ENCODE data around the gene IL1RL1.

IL1RL1 gene

DNA sequence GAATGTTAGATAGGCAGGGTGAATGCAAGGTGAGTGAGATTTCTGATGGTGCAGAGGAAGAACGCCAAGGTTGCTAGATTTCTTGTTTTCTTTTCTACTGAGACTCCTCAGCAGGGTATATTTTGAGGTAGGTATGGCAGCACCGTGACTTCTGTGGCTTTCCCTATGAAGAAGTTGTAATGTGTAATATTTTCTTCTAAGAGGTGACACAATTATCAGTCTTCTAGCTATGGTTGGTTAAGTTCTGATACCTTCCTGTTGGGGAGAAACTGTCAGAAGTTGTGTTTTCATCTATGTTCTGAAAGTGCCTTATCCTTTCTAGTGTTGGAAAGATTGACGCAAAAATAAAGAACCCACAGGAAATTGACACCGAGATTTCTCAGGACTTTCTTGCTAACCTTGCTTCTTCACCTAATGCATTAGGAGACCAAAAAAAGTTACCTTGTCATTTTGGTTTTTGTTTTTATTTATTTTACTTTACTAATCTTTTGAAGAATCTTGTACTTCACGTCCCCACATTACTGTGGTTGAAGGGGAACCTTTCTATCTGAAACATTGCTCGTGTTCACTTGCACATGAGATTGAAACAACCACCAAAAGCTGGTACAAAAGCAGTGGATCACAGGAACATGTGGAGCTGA, 56.1 kb downstream of the IL1RL1 start:
- DNase-seq = no peak
- Histone ChIP-seq H4K91ac (ENCODE audit: low read depth, low read length) (no peak overlapping the region), H3K4me1 (ENCODE audit: control insufficient read depth in 1 of 2, insufficient read depth in 2 of 2, low read length in 2 of 2) (no peaks in the 10 kb centered on the region)

DNA sequence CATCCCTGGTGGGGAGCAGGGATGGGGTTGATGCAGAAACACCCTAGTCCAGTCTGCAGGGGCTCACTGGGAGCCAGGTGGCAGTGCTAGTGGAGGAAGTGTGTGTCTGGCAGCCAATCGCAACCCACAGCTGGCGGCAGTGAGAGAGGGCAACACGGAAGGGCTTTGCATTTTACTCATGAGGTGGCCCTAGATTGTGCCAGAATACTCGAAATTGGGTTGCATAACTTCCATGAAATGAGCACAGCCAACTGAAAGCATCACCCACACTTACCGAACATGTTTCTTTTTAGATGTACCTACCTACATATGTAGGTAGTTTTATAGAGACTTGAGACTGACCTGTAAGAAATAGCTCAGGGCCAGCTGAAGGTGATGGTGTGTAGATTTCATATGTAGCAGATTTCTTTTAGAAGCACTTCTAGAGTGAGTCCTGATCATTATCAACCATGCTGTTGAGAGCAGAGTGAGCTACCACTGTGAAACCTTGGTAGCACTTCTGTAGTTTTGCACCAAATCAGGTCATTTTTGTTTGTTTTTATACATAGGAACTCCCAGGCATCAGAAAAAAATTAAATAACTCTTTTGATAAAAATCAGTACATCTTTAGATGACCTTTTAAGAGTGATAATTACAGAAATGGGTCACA, 57.2 kb downstream of the IL1RL1 start:
- H4K8ac ChIP-seq (ENCODE audit: low read depth, low read length) = no peak overlapping the region
- H3K27me3 ChIP-seq (ENCODE audit: insufficient read depth, low read length) = no peaks in the 10 kb centered on the region
- WGBS (ENCODE audit: extremely low coverage, insufficient coverage, insufficient read length) = no CpG with 5 or more reads among the region's 5 CpGs
- no peak overlapping the region for H4K91ac ChIP-seq (ENCODE audit: low read depth, low read length)
- no peak overlapping the region for H2BK5ac ChIP-seq (ENCODE audit: low read depth, low read length, poor library complexity)
- no peak overlapping the region for H3K4ac ChIP-seq (ENCODE audit: low read depth, low read length)
- H2BK120ac ChIP-seq (ENCODE audit: insufficient read depth, low read length, poor library complexity) = no peak overlapping the region
- no peak overlapping the region for H4K12ac ChIP-seq (ENCODE audit: low read depth, low read length)
- no peaks in the 10 kb centered on the region for H3K79me2 ChIP-seq (ENCODE audit: control insufficient read depth, insufficient read depth, low read length, poor library complexity)
- no peak overlapping the region for H2BK12ac ChIP-seq (ENCODE audit: low read length)
- H2AFZ ChIP-seq (ENCODE audit: insufficient read depth, low read length, poor library complexity) = no peak overlapping the region
- no peak overlapping the region for H3K9ac ChIP-seq (ENCODE audit: low read length)
- H3K4me3 ChIP-seq (ENCODE audit: low read depth, low read length) = no peak overlapping the region
- H3K9me3 ChIP-seq (ENCODE audit: insufficient read depth, low read depth, low read length) = peaks cover 4% of the 10 kb centered on the region
- H3K18ac ChIP-seq (ENCODE audit: low read length) = no peak overlapping the region
- no peaks in the 10 kb centered on the region for H3K79me1 ChIP-seq (ENCODE audit: low read length)
- no peak overlapping the region for H3K23ac ChIP-seq (ENCODE audit: low read length)
- no peak overlapping the region for H3K14ac ChIP-seq (ENCODE audit: low read length)
- H3K27ac ChIP-seq (ENCODE audit: low read depth, low read length) = no peak overlapping the region
- H2AK5ac ChIP-seq (ENCODE audit: low read length) = no peak overlapping the region
- no peak overlapping the region for H3K4me2 ChIP-seq (ENCODE audit: low read length)
- H3K4me1 ChIP-seq (ENCODE audit: control insufficient read depth in 1 of 2, insufficient read depth in 2 of 2, low read length in 2 of 2) = no peaks in the 10 kb centered on the region
- no peak for DNase-seq
- no peaks in the 10 kb centered on the region for H3K36me3 ChIP-seq (ENCODE audit: control insufficient read depth in 1 of 2, insufficient read depth in 2 of 2, low read length in 2 of 2)

More for the DNA sequence above, 56.1 kb downstream of the IL1RL1 start:
- Histone ChIP-seq H3K9ac (ENCODE audit: low read length) (no peak overlapping the region), H3K4me2 (ENCODE audit: low read length) (no peak overlapping the region), H3K14ac (ENCODE audit: low read length) (no peak overlapping the region), H4K8ac (ENCODE audit: low read depth, low read length) (no peak overlapping the region), H3K36me3 (ENCODE audit: control insufficient read depth in 1 of 2, insufficient read depth in 2 of 2, low read length in 2 of 2) (no peaks in the 10 kb centered on the region), H4K12ac (ENCODE audit: low read depth, low read length) (no peak overlapping the region), H2BK120ac (ENCODE audit: insufficient read depth, low read length, poor library complexity) (no peak overlapping the region), H3K4me3 (ENCODE audit: low read depth, low read length) (no peak overlapping the region), H3K79me1 (ENCODE audit: low read length) (no peaks in the 10 kb centered on the region), H3K27ac (ENCODE audit: low read depth, low read length) (no peak overlapping the region), H3K18ac (ENCODE audit: low read length) (no peak overlapping the region), H2BK5ac (ENCODE audit: low read depth, low read length, poor library complexity) (no peak overlapping the region), H3K4ac (ENCODE audit: low read depth, low read length) (no peak overlapping the region), H3K23ac (ENCODE audit: low read length) (no peak overlapping the region), H2AK5ac (ENCODE audit: low read length) (no peak overlapping the region), H2BK12ac (ENCODE audit: low read length) (no peak overlapping the region), H3K9me3 (ENCODE audit: insufficient read depth, low read depth, low read length) (peaks cover 4% of the 10 kb centered on the region), H3K79me2 (ENCODE audit: control insufficient read depth, insufficient read depth, low read length, poor library complexity) (no peaks in the 10 kb centered on the region), H2AFZ (ENCODE audit: insufficient read depth, low read length, poor library complexity) (no peak overlapping the region), H3K27me3 (ENCODE audit: insufficient read depth, low read length) (no peaks in the 10 kb centered on the region)
- WGBS (ENCODE audit: extremely low coverage, insufficient coverage, insufficient read length) = no CpG with 5 or more reads among the region's 6 CpGs

DNA sequence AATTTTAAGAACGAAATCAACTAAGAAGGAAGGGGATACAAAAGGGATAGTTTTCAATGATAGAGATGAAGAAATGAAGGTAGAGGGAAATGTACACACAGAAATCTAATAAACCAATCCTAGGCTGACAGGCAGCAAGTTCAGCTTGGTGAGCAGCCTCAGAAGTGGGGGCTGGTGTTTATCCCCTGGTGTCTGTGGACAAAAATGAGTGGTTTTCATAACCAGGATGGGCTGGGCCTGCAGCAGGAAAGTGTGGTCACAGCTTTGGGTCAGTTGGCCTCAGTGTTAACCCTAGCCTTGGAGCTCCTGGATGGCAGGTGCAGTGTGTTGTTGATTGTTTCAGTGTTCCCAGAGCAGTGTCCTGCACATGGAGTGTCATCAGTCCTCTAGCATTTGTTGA, 58.5 kb downstream of the IL1RL1 start:
- WGBS (ENCODE audit: extremely low coverage, insufficient coverage, insufficient read length) = no CpG with 5 or more reads among the region's 1 CpG
- no peak overlapping the region for H4K8ac ChIP-seq (ENCODE audit: low read depth, low read length)
- no peak overlapping the region for H3K27ac ChIP-seq (ENCODE audit: low read depth, low read length)
- H4K91ac ChIP-seq (ENCODE audit: low read depth, low read length) = no peak overlapping the region
- H3K4me1 ChIP-seq (ENCODE audit: control insufficient read depth in 1 of 2, insufficient read depth in 2 of 2, low read length in 2 of 2) = no peaks in the 10 kb centered on the region
- no peak overlapping the region for H2BK5ac ChIP-seq (ENCODE audit: low read depth, low read length, poor library complexity)
- no peak overlapping the region for H3K4me2 ChIP-seq (ENCODE audit: low read length)
- H3K9ac ChIP-seq (ENCODE audit: low read length) = no peak overlapping the region
- no peaks in the 10 kb centered on the region for H3K79me1 ChIP-seq (ENCODE audit: low read length)
- H4K12ac ChIP-seq (ENCODE audit: low read depth, low read length) = no peak overlapping the region
- H2AK5ac ChIP-seq (ENCODE audit: low read length) = no peak overlapping the region
- peaks cover 4% of the 10 kb centered on the region for H3K9me3 ChIP-seq (ENCODE audit: insufficient read depth, low read depth, low read length)
- no peak overlapping the region for H3K14ac ChIP-seq (ENCODE audit: low read length)
- no peaks in the 10 kb centered on the region for H3K79me2 ChIP-seq (ENCODE audit: control insufficient read depth, insufficient read depth, low read length, poor library complexity)
- H3K18ac ChIP-seq (ENCODE audit: low read length) = no peak overlapping the region
- no peak overlapping the region for H2BK120ac ChIP-seq (ENCODE audit: insufficient read depth, low read length, poor library complexity)
- no peak overlapping the region for H3K23ac ChIP-seq (ENCODE audit: low read length)
- H2AFZ ChIP-seq (ENCODE audit: insufficient read depth, low read length, poor library complexity) = no peak overlapping the region
- no peaks in the 10 kb centered on the region for H3K27me3 ChIP-seq (ENCODE audit: insufficient read depth, low read length)
- H3K36me3 ChIP-seq (ENCODE audit: control insufficient read depth in 1 of 2, insufficient read depth in 2 of 2, low read length in 2 of 2) = no peaks in the 10 kb centered on the region
- no peak for DNase-seq
- no peak overlapping the region for H3K4me3 ChIP-seq (ENCODE audit: low read depth, low read length)
- H3K4ac ChIP-seq (ENCODE audit: low read depth, low read length) = no peak overlapping the region
- no peak overlapping the region for H2BK12ac ChIP-seq (ENCODE audit: low read length)

DNA sequence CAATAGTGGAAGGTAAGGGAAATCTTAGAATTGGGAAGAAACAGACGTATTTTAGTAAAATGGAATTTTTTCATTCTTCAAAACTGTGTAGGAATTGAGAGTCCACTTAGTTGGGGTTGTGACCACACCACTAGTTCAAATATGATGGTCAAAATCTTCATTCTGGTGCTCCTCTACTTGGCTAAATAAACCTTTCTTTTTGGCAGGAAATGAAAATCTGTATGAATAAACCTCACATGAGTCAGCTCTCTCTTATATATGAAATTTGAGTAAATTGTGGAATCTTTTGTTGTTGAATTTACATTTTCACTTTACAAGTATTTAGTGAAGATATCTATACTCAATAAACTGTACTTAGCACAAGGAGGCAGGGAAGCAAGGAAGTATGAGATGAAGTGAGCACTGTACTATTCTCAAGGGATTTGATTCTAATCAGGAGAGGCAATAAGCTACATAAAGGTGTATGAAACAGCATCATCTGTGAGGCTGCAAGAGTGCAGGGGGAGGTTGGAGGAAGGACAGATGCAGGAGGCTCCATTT, 64.8 kb downstream of the IL1RL1 start:
- no peak overlapping the region for H3K23ac ChIP-seq (ENCODE audit: low read length)
- no peak overlapping the region for H3K27ac ChIP-seq (ENCODE audit: low read depth, low read length)
- no peak for DNase-seq
- no peaks in the 10 kb centered on the region for H3K27me3 ChIP-seq (ENCODE audit: insufficient read depth, low read length)
- no peak overlapping the region for H3K9ac ChIP-seq (ENCODE audit: low read length)
- H3K36me3 ChIP-seq (ENCODE audit: control insufficient read depth in 1 of 2, insufficient read depth in 2 of 2, low read length in 2 of 2) = no peaks in the 10 kb centered on the region
- H3K4me1 ChIP-seq (ENCODE audit: control insufficient read depth in 1 of 2, insufficient read depth in 2 of 2, low read length in 2 of 2) = no peaks in the 10 kb centered on the region
- H3K14ac ChIP-seq (ENCODE audit: low read length) = no peak overlapping the region
- no peak overlapping the region for H3K18ac ChIP-seq (ENCODE audit: low read length)
- H2BK5ac ChIP-seq (ENCODE audit: low read depth, low read length, poor library complexity) = no peak overlapping the region
- peaks cover 2% of the 10 kb centered on the region for H3K9me3 ChIP-seq (ENCODE audit: insufficient read depth, low read depth, low read length)
- no peak overlapping the region for H3K4ac ChIP-seq (ENCODE audit: low read depth, low read length)
- H4K91ac ChIP-seq (ENCODE audit: low read depth, low read length) = no peak overlapping the region
- WGBS (ENCODE audit: extremely low coverage, insufficient coverage, insufficient read length) = no CpG with 5 or more reads among the region's 1 CpG
- no peak overlapping the region for H2AFZ ChIP-seq (ENCODE audit: insufficient read depth, low read length, poor library complexity)
- H2BK120ac ChIP-seq (ENCODE audit: insufficient read depth, low read length, poor library complexity) = no peak overlapping the region
- no peak overlapping the region for H3K4me2 ChIP-seq (ENCODE audit: low read length)
- H2BK12ac ChIP-seq (ENCODE audit: low read length) = no peak overlapping the region
- H2AK5ac ChIP-seq (ENCODE audit: low read length) = no peak overlapping the region
- no peak overlapping the region for H3K4me3 ChIP-seq (ENCODE audit: low read depth, low read length)
- H3K79me1 ChIP-seq (ENCODE audit: low read length) = no peaks in the 10 kb centered on the region
- no peaks in the 10 kb centered on the region for H3K79me2 ChIP-seq (ENCODE audit: control insufficient read depth, insufficient read depth, low read length, poor library complexity)
- no peak overlapping the region for H4K8ac ChIP-seq (ENCODE audit: low read depth, low read length)
- H4K12ac ChIP-seq (ENCODE audit: low read depth, low read length) = no peak overlapping the region

Measured in trophoblast cell (in vitro differentiated cells and primary cell).